Vagina (tissue), 2 donors: Measurements from ENCODE around the gene OR10T2. TPM values are rescaled to one million over a fixed set of nuclear protein-coding genes. Genes with fewer than 3 reads are reported as not detected.

Experiments used
- DNase-seq, 2 donors: peaks; one replicate each; pipeline ENCODE4 v3.0.0-alpha.2; 2017; ENCODE audit errors: extremely low spot score in 2 of 2
- H3K27ac ChIP-seq: fragments of 200-600 bp; sonication (generic); one replicate; pipeline ENCODE4 v1.5.1; 2019
- H3K27me3 ChIP-seq: fragments of 200-600 bp; sonication (generic); one replicate; pipeline ENCODE4 v1.5.1; 2019
- H3K36me3 ChIP-seq, 2 donors: fragments of 200-600 bp; sonication (generic); one replicate each; pipeline ENCODE4 v1.5.1; 2017 to 2019
- H3K4me1 ChIP-seq: fragments of 200-600 bp; sonication (generic); one replicate; pipeline ENCODE4 v1.5.1; 2019
- H3K4me3 ChIP-seq, 2 donors: fragments of 200-600 bp; sonication (generic); 1 replicate in 1 of 2; 2 replicates in 1 of 2; pipeline ENCODE4 v1.5.1; 2016 to 2019
- H3K9me3 ChIP-seq: fragments of 200-600 bp; sonication (generic); one replicate; pipeline ENCODE4 v1.5.1; 2019
- CTCF ChIP-seq, 3 experiments: fragments of 450-650 bp in 2 of 3; fragments of 200-600 bp in 1 of 3; sonication (generic) in 1 of 3; IDR thresholded peaks; one replicate each; pipeline ENCODE4 v1.5.1; 2017 to 2019; ENCODE audit warnings: antibody characterized with exemption in 3 of 3, mild to moderate bottlenecking in 2 of 3, moderate library complexity in 2 of 3
- POLR2A ChIP-seq, 2 donors: fragments of 450-650 bp; IDR thresholded peaks; one replicate each; pipeline ENCODE4 v1.6.1; 2017; ENCODE audit warnings: antibody characterized with exemption in 2 of 2, mild to moderate bottlenecking in 2 of 2, moderate library complexity in 2 of 2
- POLR2AphosphoS5 ChIP-seq, 2 donors: sonication (generic); formaldehyde crosslinking; IDR thresholded peaks; one replicate each; pipeline ENCODE4 v1.9.0; 2017; ENCODE audit warnings: antibody characterized with exemption in 2 of 2, mild to moderate bottlenecking in 2 of 2, low read depth in 1 of 2; ENCODE audit not compliant: insufficient read depth in 1 of 2
- intact Hi-C: fragments of 100-400 bp; cut with DNase I; formaldehyde crosslinking; loops from one replicate; pipeline ENCODE4 v1.15.1; 2023
- total RNA-seq: library from RNA; depleted of rRNA; stranded (reverse); fragments of >200 nt; gene quantifications from one replicate; pipeline ENCODE4 v1.2.3, GENCODE V29; 2016

OR10T2 gene
- total RNA-seq, 1 donor from 2014 or later = not detected

DNA sequence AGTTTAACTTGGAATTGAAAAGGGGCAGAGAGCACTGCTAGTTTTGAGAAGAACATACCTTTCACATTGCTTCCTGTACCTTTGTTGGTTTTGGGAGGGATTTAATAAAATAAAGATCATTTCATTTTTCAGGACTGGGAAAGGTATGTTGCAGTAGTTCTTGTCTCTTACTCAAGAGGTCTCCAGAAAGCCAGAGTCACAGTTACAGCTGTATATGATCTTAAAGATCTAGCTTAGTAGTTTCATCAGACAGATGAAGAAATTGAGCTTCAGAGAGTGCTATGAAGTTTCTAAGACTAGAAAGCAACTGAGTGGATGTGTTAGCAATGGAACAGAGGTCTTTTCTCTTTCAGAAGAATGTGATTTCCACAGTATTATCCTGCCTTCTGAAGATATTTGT lies 25.8 kb upstream of the OR10T2 start:
- no peak overlapping the region for H3K27ac ChIP-seq
- H3K36me3 ChIP-seq = no peaks in the 10 kb centered on the region
- intact Hi-C loops = no loop called here
- H3K9me3 ChIP-seq = no peaks in the 10 kb centered on the region
- no peak for DNase-seq
- H3K27me3 ChIP-seq = no peaks in the 10 kb centered on the region
- TF ChIP-seq POLR2AphosphoS5 (IDR thresholded peaks at IDR 0.05; ENCODE audit: insufficient read depth in 1 of 2, low read depth in 1 of 2) = no peak
- no peak for TF ChIP-seq POLR2A (IDR thresholded peaks at IDR 0.05)
- TF ChIP-seq CTCF (IDR thresholded peaks at IDR 0.05) = no peak
- no peaks in the 10 kb centered on the region for H3K4me1 ChIP-seq
- no peak overlapping the region for H3K4me3 ChIP-seq

DNA sequence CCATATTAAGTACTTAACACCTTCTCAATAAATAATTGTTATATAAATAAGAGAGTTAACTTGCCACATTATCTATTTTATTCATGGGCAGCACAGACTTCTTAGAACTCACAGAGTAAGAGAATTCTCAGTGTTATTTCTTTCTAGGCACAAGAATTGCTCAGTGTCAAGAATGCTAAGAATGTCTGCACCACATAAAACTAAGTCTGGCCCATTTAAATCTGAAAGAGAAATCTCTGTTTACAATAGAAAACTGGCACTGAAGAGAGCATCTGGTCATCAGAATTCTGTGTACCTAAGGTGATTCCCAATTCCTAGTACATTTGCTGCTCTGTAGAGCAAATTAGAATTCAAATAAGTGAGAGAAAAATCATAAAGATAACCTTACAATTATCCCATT lies 22.9 kb upstream of the OR10T2 start:
- TF ChIP-seq POLR2A (IDR thresholded peaks at IDR 0.05) (no peak), POLR2AphosphoS5 (IDR thresholded peaks at IDR 0.05; ENCODE audit: insufficient read depth in 1 of 2, low read depth in 1 of 2) (no peak), CTCF (IDR thresholded peaks at IDR 0.05) (no peak)
- no peaks in the 10 kb centered on the region for H3K9me3 ChIP-seq
- H3K4me3 ChIP-seq = no peak overlapping the region
- H3K36me3 ChIP-seq = no peaks in the 10 kb centered on the region
- H3K27ac ChIP-seq = no peak overlapping the region
- intact Hi-C loops = no loop called here
- no peak for DNase-seq
- H3K27me3 ChIP-seq = no peaks in the 10 kb centered on the region
- H3K4me1 ChIP-seq = no peaks in the 10 kb centered on the region

DNA sequence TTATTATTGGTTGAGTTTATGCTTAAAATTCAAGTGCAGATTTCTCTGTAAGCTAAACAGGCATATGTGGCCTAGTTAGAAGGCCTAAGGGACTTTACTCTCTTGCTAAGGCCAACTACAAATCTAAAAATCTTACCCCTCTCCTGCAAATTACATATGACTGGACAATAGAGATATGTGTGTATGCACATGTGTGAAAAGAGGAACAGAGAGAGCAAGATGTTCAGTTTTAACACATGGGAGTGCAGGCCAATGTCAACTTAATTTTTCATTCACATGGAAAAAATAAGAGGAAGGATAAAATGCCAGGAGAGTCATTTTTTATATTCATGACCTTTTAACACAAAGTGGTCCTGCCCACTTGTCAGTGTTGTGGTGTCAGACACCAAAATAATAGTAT lies 18.3 kb upstream of the OR10T2 start:
- Histone ChIP-seq H3K9me3 (no peaks in the 10 kb centered on the region), H3K27ac (no peak overlapping the region), H3K4me3 (no peak overlapping the region), H3K36me3 (no peaks in the 10 kb centered on the region), H3K27me3 (no peaks in the 10 kb centered on the region), H3K4me1 (no peaks in the 10 kb centered on the region)
- no peak for DNase-seq
- TF ChIP-seq POLR2A (IDR thresholded peaks at IDR 0.05) (no peak), POLR2AphosphoS5 (IDR thresholded peaks at IDR 0.05; ENCODE audit: insufficient read depth in 1 of 2, low read depth in 1 of 2) (no peak), CTCF (IDR thresholded peaks at IDR 0.05) (no peak)
- intact Hi-C loops = no loop called here

GRCh38 chr1:158414651-158415345 lies 15.5 kb upstream of the OR10T2 start:
- no peak for TF ChIP-seq CTCF (IDR thresholded peaks at IDR 0.05)
- no peak for TF ChIP-seq POLR2A (IDR thresholded peaks at IDR 0.05)
- no peak for TF ChIP-seq POLR2AphosphoS5 (IDR thresholded peaks at IDR 0.05; ENCODE audit: insufficient read depth in 1 of 2, low read depth in 1 of 2)
- no peaks in the 10 kb centered on the region for H3K9me3 ChIP-seq

GRCh38 chr1:158407092-158407491 lies 7.8 kb upstream of the OR10T2 start:
- H3K4me1 ChIP-seq = no peaks in the 10 kb centered on the region
- no peak overlapping the region for H3K4me3 ChIP-seq
- H3K36me3 ChIP-seq = no peaks in the 10 kb centered on the region
- TF ChIP-seq POLR2AphosphoS5 (IDR thresholded peaks at IDR 0.05; ENCODE audit: insufficient read depth in 1 of 2, low read depth in 1 of 2) (no peak), CTCF (IDR thresholded peaks at IDR 0.05) (no peak), POLR2A (IDR thresholded peaks at IDR 0.05) (no peak)
- no peak for DNase-seq
- intact Hi-C loops = no loop called here
- H3K27me3 ChIP-seq = no peaks in the 10 kb centered on the region
- H3K27ac ChIP-seq = no peak overlapping the region
- no peaks in the 10 kb centered on the region for H3K9me3 ChIP-seq

More at GRCh38 chr1:158414651-158415345, 15.5 kb upstream of the OR10T2 start:
- Histone ChIP-seq H3K36me3 (no peaks in the 10 kb centered on the region), H3K4me1 (no peaks in the 10 kb centered on the region), H3K27ac (no peak overlapping the region), H3K27me3 (no peaks in the 10 kb centered on the region), H3K4me3 (no peak overlapping the region)
- intact Hi-C loops = no loop called here
- DNase-seq = no peak
